T1000 (cell line): ENCODE measurements around the gene TFRC.
"Not testable (repeated sequence)": the region's sequence is repeated elsewhere in the genome, so short reads cannot be mapped to it uniquely, and the experiment has no call there.

ENCODE experiments used
- DNase-seq: peaks from one replicate; lab custom pipeline; 2025; ENCODE audit warnings: mixed read lengths; lab: John Stamatoyannopoulos, UW

Gene TFRC

GRCh38 chr3:196004359-196005052, 77.4 kb downstream of the TFRC start:
- DNase-seq: not testable (repeated sequence)

- DNase-seq: no peak
Measured at GRCh38 chr3:196003611-196004010, 78.3 kb downstream of the TFRC start.

- DNase-seq: not testable (repeated sequence)
Measured at GRCh38 chr3:196002721-196003120, 79.2 kb downstream of the TFRC start.

GRCh38 chr3:196001240-196001639, 80.7 kb downstream of the TFRC start:
- not testable (repeated sequence) for DNase-seq

- DNase-seq: not testable (repeated sequence)
Measured at GRCh38 chr3:196000360-196000950, 81.4 kb downstream of the TFRC start.

- no peak for DNase-seq
Measured at GRCh38 chr3:195999896-196000295, 82.0 kb downstream of the TFRC start.
